ENCODE results near the gene SEPTIN1. TPM values are rescaled to one million over a fixed set of nuclear protein-coding genes. Genes with fewer than 3 reads are reported as not detected.

SEPTIN1 gene
- total and polyA plus RNA-seq, 2 of the 13 experiments (the other 11 are each of a cell fraction or from before 2014, with no cell fraction given) = 0.18 to 0.67 TPM

DNA sequence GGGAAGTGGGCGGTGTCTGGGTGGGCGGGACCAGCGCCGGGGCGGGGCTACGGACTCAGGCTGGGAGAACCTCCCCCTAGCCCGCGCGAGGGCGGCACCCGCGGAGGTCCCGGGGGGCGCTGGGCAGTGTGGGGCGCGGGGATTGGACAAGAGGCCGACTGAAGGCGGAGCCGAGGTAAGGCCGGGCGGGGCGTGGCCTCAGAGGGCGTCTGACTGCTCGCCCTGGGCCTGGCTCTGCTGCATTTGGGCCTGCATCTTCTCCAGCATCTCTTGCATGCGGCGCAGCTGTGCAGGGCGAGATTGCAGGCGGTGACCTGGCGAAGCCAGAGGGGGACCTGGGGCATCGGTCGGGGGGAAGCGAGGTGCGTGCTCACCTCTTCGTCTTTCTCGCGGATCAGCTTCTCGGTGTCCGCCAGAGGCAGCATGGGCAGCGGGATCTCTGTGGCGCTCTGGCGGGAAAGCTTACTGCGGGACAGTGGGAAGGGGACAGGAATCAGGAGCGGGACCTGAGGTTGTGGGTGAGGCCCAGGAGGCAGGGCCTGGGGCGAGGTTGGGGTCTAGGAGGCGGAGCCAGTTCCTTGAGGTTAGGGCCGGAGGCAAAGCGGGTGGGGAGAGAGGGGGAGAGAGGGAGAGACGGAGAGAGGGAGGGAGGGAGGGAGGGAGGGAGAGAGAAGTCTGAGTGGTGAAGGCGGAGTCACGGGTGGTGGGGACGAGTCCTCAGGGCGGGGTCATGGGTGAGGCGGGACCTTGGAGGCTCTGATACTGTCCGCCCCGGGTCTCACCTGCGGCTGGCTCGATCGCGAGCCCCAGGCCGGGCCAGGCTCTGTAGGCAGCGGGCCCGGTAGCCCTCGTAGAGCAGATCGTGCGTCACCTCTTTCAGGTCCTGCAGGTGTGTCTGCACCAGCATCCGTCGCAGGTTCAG lies 3.9 kb downstream of the SEPTIN1 start (continued):
- TF ChIP-seq ZNF652 (CRISPR knock-in tag; IDR thresholded peaks at IDR 0.05; ENCODE audit: borderline replicate concordance, low read depth) (peak; percentile 18; the same call in 1 of the 2 replicates), MTA3 (CRISPR knock-in tag; IDR thresholded peaks at IDR 0.05) (no peak), RBFOX2 (IDR thresholded peaks at IDR 0.05; ENCODE audit: low read depth, low read length) (peak; percentile 80), HOXA9 (CRISPR knock-in tag; IDR thresholded peaks at IDR 0.05; ENCODE audit: borderline replicate concordance) (0 out of 2 replicates have a peak, but pooled peaks have one; percentile 71), KAT7 (CRISPR knock-in tag; IDR thresholded peaks at IDR 0.05; ENCODE audit: borderline replicate concordance) (no peak), TBX2 (CRISPR knock-in tag; IDR thresholded peaks at IDR 0.05; ENCODE audit: borderline replicate concordance) (peak; percentile 55), SMARCC2 (IDR thresholded peaks at IDR 0.05) (no peak), MXD4 (CRISPR knock-in tag; IDR thresholded peaks at IDR 0.05) (peak; percentile 66; the same call in 1 of the 2 replicates), ZNF737 (CRISPR knock-in tag; IDR thresholded peaks at IDR 0.05; ENCODE audit: borderline replicate concordance) (no peak), RCOR2 (CRISPR knock-in tag; IDR thresholded peaks at IDR 0.05) (no peak), RFX5 (IDR thresholded peaks at IDR 0.05; ENCODE audit: low read depth, low read length) (no peak), ZFP36L2 (CRISPR knock-in tag; IDR thresholded peaks at IDR 0.05) (peak; percentile 70; the same call in 1 of the 2 replicates), CBFB (CRISPR knock-in tag; IDR thresholded peaks at IDR 0.05) (peak; percentile 46; the same call in 1 of the 2 replicates), ZNF614 (CRISPR knock-in tag; IDR thresholded peaks at IDR 0.05; ENCODE audit: borderline replicate concordance) (peak; percentile 70; the same call in 1 of the 2 replicates)
- TF ChIP-seq, protein P1, sequence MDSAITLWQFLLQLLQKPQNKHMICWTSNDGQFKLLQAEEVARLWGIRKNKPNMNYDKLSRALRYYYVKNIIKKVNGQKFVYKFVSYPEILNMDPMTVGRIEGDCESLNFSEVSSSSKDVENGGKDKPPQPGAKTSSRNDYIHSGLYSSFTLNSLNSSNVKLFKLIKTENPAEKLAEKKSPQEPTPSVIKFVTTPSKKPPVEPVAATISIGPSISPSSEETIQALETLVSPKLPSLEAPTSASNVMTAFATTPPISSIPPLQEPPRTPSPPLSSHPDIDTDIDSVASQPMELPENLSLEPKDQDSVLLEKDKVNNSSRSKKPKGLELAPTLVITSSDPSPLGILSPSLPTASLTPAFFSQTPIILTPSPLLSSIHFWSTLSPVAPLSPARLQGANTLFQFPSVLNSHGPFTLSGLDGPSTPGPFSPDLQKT (CRISPR knock-in tag; IDR thresholded peaks at IDR 0.05; ENCODE audit: borderline replicate concordance) = no peak
- TF ChIP-seq, protein P2, sequence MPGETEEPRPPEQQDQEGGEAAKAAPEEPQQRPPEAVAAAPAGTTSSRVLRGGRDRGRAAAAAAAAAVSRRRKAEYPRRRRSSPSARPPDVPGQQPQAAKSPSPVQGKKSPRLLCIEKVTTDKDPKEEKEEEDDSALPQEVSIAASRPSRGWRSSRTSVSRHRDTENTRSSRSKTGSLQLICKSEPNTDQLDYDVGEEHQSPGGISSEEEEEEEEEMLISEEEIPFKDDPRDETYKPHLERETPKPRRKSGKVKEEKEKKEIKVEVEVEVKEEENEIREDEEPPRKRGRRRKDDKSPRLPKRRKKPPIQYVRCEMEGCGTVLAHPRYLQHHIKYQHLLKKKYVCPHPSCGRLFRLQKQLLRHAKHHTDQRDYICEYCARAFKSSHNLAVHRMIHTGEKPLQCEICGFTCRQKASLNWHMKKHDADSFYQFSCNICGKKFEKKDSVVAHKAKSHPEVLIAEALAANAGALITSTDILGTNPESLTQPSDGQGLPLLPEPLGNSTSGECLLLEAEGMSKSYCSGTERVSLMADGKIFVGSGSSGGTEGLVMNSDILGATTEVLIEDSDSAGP (CRISPR knock-in tag; IDR thresholded peaks at IDR 0.05; ENCODE audit: borderline replicate concordance) = peak; percentile 83
- TF ChIP-seq, protein P3, sequence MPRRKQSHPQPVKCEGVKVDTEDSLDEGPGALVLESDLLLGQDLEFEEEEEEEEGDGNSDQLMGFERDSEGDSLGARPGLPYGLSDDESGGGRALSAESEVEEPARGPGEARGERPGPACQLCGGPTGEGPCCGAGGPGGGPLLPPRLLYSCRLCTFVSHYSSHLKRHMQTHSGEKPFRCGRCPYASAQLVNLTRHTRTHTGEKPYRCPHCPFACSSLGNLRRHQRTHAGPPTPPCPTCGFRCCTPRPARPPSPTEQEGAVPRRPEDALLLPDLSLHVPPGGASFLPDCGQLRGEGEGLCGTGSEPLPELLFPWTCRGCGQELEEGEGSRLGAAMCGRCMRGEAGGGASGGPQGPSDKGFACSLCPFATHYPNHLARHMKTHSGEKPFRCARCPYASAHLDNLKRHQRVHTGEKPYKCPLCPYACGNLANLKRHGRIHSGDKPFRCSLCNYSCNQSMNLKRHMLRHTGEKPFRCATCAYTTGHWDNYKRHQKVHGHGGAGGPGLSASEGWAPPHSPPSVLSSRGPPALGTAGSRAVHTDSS (CRISPR knock-in tag; conservative IDR thresholded peaks at IDR 0.05) = no peak; the same call in 1 of the 2 replicates
- TF ChIP-seq, protein P4, sequence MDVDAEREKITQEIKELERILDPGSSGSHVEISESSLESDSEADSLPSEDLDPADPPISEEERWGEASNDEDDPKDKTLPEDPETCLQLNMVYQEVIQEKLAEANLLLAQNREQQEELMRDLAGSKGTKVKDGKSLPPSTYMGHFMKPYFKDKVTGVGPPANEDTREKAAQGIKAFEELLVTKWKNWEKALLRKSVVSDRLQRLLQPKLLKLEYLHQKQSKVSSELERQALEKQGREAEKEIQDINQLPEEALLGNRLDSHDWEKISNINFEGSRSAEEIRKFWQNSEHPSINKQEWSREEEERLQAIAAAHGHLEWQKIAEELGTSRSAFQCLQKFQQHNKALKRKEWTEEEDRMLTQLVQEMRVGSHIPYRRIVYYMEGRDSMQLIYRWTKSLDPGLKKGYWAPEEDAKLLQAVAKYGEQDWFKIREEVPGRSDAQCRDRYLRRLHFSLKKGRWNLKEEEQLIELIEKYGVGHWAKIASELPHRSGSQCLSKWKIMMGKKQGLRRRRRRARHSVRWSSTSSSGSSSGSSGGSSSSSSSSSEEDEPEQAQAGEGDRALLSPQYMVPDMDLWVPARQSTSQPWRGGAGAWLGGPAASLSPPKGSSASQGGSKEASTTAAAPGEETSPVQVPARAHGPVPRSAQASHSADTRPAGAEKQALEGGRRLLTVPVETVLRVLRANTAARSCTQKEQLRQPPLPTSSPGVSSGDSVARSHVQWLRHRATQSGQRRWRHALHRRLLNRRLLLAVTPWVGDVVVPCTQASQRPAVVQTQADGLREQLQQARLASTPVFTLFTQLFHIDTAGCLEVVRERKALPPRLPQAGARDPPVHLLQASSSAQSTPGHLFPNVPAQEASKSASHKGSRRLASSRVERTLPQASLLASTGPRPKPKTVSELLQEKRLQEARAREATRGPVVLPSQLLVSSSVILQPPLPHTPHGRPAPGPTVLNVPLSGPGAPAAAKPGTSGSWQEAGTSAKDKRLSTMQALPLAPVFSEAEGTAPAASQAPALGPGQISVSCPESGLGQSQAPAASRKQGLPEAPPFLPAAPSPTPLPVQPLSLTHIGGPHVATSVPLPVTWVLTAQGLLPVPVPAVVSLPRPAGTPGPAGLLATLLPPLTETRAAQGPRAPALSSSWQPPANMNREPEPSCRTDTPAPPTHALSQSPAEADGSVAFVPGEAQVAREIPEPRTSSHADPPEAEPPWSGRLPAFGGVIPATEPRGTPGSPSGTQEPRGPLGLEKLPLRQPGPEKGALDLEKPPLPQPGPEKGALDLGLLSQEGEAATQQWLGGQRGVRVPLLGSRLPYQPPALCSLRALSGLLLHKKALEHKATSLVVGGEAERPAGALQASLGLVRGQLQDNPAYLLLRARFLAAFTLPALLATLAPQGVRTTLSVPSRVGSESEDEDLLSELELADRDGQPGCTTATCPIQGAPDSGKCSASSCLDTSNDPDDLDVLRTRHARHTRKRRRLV (CRISPR knock-in tag; IDR thresholded peaks at IDR 0.05) = peak; percentile 40; the same call in 1 of the 2 replicates
